Superior temporal gyrus (tissue), 1 donor: ENCODE data around the gene PLAAT3.
A peak's percentile ranks its signal among the peaks of the same experiment; 100 is the strongest.
"Not testable (repeated sequence)": the region's sequence is repeated elsewhere in the genome, so short reads cannot be mapped to it uniquely, and the experiment has no call there.

Experiments
- DNase-seq: peaks from one replicate; pipeline ENCODE4 v3.0.0-alpha.2; 2016; ENCODE audit errors: extremely low spot score

Gene PLAAT3

DNA sequence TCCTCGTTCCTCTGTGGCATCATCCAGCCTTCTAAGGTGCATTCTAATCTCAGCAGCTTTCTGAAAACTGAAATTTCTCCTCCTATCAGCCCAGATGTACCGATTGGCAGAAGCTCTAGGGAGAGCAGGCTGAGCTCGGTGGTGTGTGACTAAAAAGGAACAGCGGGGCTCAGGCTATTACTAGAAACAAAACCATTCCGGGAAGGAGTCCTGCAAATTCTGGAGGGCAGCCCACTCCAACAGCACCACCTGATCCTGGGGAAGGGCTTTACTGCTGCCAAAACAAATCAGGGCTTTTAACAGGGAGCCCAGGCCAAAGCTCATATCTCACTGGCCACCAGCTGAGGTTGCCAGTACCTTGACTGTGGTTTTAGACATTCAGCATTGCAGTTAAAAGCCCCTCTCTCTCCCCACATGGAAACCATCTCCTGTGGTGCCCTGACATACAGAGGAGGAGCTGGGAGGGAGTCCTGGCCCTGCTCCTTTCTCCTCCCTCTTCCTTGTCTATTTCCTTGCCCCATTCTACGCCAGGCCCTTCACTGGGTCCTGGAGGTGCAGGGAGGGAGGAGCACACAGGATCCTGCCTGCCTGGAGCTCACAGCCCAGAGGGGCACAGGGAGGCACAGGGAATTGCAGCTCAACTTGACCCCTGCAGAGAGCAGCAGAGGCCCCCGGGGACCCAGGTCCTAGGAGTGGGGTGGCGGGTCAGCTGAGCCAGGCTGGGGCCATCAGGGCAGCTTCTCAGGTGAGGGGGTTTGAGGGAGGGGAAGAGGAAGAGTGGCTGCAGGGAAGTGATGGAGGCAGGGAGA, 76.7 kb downstream of the PLAAT3 start:
- peak; percentile 83 for DNase-seq

DNA sequence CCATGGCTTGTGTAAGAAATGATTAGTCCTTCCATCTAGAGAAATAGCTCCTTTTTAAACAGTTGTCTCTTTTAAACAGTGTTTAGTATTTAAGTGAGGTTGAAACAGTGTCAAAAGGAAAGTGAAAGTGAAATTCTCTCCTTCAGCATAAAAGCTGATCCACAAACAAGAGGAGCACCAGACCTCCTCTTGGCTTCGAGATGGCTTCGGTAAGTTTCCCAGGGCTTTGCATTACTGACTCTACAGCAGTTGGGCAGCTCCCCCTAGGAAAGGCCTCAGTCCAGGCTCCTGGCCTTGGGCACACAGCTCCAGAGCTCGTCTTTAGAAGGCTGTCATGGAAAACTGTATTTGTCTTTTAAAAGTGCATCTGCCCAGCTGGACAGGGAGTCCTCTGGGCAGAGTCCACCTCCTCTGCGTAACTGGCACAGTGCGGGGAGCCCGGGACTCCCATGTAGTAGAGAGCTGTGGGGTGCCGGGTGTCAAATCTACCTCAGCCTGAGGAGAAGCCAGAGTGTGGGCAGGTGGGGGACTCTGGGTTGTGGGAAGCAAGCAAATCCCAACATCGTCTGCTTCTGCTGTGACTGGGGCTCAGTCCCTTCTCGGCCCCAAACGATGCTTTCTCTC, 77.5 kb downstream of the PLAAT3 start, which contains the start of gene PLAAT4:
Gene PLAAT4, plus strand, starts transcription at position 140 of the 624 bp plus-strand sequence. Its CDS starts 61 bp downstream, at position 201.
- DNase-seq, result peak; percentile 86

DNA sequence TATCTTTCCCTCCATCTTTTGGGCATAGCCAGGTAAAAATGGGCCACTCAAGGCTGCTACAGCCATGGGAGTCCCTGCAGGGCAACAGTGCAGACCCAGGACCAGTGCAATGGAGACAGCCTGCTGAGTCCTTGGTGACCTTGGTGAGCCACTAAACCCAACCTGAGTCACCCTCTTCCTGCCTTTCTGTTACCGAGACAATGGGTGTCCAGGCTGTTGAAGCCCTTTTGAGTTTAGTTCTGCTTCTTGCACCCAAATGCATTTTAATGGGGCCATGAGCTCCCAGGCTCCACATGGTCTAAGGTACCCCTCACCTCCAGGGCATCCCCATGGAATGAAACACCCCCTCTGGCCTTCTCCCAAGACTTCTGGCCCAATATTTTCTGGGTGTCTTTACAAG, 78.5 kb downstream of the PLAAT3 start:
- no peak for DNase-seq

DNA sequence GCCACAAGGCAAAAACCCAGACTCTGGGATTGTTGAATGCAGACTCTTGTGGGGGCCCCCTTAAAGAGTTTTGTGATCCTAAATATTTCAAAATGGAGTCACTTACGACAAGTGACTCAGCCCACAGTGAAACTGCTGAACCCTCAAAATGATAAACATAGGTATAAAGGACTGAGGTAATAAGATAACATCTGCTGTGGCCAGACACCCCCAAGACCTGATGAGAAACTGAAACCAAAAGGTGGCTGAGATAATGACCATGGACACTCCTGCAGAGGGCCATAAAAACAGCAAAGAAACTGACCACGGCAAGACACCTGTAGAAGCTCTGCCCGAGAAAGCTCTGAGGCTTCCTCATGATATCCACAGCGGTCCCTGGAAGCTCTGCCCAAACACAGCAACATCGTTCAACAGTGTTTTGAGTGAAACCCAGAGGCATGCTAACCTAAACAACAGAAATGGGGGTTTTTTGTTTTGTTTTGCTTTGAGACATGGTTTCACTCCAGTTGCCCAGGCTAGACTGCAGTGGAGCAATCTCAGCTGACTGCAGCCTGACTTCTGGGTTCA, 79.3 kb downstream of the PLAAT3 start:
- DNase-seq, result no peak

DNA sequence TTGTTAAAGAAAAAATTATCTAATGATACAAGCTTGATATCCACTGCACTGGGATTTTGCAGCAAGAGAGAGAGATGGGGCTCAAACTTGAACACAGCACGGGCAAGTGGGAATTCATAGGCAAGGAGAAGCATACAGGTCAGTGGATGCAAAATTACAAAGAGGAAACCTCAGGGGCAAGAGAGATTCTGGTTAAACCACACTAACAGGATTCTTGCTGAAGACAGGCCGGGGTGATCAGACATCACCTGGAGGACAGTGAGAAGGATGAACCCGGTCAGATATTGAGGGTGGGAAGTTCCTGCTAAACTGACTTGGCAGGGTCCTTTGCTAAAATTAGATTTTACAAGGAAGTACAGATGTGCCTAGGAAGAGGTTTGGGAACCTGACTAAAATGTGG, 80.2 kb downstream of the PLAAT3 start:
- DNase-seq, result no peak

DNA sequence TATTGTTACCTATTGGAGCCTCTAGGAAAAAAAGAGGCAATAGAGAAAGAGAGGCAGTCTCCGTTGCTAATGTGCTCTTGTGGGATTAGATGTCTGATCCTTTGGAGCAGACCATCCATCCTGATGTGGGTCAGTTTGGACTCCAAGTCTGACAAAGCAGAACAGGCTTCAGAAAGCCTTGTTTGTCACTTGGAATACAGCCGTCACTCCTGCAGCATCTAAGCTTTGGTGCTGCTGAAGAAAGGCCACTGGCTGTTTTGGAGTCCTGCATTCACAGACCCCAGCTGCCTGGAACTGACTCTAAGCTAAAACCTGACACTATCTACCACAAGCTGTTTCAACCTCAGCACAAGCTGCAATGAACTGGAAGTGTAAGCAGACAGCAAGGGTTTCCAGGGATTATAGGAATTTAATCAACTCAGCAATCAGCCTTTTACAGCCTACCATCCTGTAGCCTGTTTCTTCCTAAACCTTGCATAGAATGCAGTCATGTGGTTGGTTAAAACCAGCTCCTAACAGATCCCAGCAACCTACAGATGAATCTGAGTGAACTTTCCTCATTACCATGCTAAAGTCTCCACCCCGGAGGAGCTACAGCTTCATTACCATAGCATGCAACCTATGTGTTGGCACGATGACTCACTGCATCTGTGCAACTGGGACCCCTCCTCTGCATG, 81.3 kb downstream of the PLAAT3 start:
- DNase-seq, result peak; percentile 71

DNA sequence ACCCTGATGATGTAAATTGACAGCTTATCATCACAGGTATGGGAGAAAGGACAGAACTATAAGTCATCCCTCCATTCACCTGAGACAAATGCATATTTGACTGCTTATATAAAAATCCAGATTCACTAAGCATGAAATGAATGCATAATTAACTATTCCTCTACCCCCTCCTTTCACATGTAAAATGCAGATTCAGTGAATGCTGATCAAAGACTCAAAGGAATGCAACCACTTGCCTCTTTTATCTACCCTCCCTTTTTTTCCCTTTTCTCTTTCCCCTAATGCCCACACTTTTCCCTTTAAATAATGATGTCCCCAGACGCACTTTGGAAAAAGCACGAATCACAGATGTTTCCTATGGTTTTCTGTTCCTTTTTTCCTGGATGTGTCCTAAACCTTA, 82.1 kb downstream of the PLAAT3 start:
- DNase-seq, result no peak

DNA sequence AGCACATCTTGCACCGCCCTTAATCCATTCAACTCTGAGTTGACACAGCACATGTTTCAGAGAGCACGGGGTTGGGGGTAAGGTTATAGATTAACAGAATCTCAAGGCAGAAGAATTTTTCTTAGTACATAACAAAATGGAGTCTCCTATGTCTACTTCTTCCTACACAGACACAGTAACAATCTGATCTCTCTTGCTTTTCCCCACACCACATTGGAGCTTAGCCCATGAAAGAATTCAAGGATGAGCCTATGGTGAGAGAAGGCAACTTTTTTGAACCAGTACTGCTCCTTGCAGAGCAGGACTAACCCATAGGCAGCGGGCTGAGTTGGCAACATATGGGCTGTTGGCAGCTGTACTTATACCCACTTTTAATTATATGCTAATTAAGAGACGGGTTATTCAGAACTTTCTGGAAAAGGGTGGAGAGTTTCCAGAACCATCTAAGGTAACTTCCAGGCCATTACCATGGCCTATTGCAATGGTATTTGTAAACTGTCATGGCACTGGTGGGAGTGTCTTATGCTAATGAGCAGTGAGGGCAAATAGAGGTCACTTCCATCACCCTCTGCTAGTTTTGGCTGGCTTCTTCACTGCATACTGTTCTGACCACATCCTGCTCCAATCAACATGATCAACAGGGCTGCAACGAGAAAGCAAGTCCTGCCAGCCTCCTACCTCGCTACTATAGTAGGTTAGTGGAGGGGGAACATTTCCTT, 83.0 kb downstream of the PLAAT3 start:
- not testable (repeated sequence) for DNase-seq

DNA sequence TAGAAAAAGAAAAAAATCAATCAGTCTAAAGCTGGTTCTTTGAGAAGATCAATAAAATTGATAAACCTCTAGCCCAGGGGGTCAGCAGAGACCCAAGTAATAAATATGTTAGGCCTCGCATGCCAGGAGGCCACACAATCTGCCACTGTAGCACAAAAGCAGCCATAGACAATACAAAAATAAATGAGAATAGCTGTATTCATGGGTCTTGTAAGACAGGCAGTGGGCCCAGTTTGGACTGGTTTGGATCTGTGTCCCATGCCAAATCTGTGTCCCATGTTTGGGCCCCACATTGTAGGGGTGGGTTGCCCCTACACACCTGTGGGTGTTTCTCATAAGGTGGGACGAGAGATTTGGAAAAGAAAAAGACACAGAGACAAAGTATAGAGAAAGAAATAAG, 84.2 kb downstream of the PLAAT3 start:
- peak; percentile 83 for DNase-seq

DNA sequence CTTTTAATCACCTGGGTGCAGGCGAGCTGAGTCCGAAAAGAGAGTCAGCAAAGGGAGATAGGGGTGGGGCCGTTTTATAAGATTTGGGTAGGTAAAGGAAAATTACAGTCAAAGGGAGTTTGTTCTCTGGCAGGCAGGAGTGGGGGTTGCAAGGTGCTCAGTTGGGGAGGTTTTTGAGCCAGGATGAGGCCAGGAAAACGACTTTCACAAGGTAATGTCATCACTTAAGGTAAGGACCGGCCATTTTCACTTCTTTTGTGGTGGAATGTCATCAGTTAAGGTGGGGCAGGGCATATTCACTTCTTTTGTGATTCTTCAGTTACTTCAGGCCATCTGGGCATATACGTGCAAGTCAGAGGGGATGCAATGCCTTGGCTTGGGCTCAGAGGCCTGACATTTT, 84.9 kb downstream of the PLAAT3 start:
- DNase-seq, result not testable (repeated sequence)

DNA sequence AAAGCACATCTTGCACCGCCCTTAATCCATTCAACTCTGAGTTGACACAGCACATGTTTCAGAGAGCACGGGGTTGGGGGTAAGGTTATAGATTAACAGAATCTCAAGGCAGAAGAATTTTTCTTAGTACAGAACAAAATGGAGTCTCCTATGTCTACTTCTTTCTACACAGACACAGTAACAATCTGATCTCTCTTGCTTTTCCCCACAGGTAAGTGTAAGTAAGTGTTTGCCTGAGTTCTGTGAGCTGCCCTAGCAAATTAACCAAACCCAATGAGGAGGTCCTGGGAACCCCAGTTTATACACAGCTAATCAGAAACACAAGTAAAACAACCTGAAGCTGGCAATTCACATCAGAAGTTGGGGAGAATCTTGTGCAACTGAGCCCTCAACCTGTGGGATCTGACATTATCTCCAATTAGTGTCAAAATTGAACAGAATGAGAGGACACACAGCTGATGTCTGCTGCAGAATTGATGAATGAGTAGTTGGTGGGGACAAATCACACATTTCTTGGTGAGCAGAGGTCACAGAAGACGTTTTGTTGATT, 85.4 kb downstream of the PLAAT3 start:
- DNase-seq, result not testable (repeated sequence)

DNA sequence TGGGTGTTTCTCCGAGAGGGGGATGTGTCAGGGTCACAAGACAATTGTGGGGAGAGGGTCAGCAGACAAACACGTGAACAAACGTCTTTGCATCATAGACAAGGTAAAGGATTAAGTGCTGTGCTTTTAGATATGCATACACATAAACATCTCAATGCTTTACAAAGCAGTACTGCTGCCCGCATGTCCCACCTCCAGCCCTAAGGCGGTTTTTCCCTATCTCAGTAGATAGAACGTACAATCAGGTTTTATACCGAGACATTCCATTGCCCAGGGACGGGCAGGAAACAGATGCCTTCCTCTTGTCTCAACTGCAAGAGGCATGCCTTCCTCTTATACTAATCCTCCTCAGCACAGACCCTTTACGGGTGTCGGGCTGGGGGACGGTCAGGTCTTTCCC, 86.1 kb downstream of the PLAAT3 start:
- DNase-seq, result not testable (repeated sequence)

DNA sequence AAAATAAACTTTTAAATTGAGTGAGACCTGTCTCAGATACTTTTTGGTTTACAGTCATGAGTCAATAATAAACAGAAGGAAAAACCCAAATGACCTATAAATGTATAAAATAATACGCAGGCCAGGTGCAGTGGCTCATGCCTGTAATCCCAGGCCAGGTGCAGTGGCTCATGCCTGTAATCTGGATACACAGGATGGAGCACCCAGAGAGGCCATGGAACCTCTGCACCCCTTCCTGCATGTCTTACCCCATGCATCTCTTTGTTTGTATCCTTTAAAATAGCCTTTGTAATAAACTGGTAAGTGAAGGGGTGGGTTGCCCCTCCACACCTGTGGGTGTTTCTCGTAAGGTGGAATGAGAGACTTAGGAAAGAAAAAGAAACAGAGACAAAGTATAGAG, 86.6 kb downstream of the PLAAT3 start:
- no peak for DNase-seq
